ENCODE data around the gene CIT. TPM values are rescaled to one million over a fixed set of nuclear protein-coding genes. Genes with fewer than 3 reads are reported as not detected.

The CIT gene
- total and polyA plus RNA-seq, 10 of the 15 experiments (the other 5 are each of a cell fraction or from before 2014, with no cell fraction given): 1.0 to 38.2 (median 14.9) TPM

- TF ChIP-seq EED (IDR thresholded peaks at IDR 0.05; ENCODE audit: low read depth): no peak
- TF ChIP-seq TBL1XR1 (IDR thresholded peaks at IDR 0.05; ENCODE audit: low read depth, low read length): no peak
- TF ChIP-seq HDGF (IDR thresholded peaks at IDR 0.05): no peak
- H4K20me1 ChIP-seq (ENCODE audit: control insufficient read depth, insufficient read depth): no peaks in the 10 kb centered on the region
- RAD21 ChIA-PET (ENCODE audit: unreplicated experiment): no interaction called here
- H3K9ac ChIP-seq (ENCODE audit: control insufficient read depth, insufficient read depth, low read length): no peak overlapping the region
- H3K4me3 ChIP-seq: no peak overlapping the region
- SMC1A ChIA-PET (ENCODE audit: uncharacterized antibody, unreplicated experiment): no interaction called here
- no peak overlapping the region for H2AFZ ChIP-seq (ENCODE audit: control insufficient read depth, low read depth, low read length)
- POLR2A ChIA-PET: no interaction called here
- H3K9me3 ChIP-seq (replicated peaks; ENCODE audit: control insufficient read depth, insufficient read depth, low read length): no peaks in the 10 kb centered on the region
- in situ Hi-C loops (cut with MboI) (no loop called here), intact Hi-C loops (cut with micrococcal nuclease; ENCODE audit: unreplicated experiment) (no loop called here)
- no peaks in the 10 kb centered on the region for H3K27me3 ChIP-seq (replicated peaks in 1 of 2; ENCODE audit: control insufficient read depth in 2 of 2, insufficient read depth in 2 of 2, low read length in 1 of 2)
- H3K4me2 ChIP-seq (ENCODE audit: control insufficient read depth, insufficient read depth): no peak overlapping the region
- no peak overlapping the region for H3K27ac ChIP-seq (ENCODE audit: control insufficient read depth, insufficient read depth)
- no peak for FAIRE-seq
- no peaks in the 10 kb centered on the region for H3K4me1 ChIP-seq (ENCODE audit: control insufficient read depth, insufficient read depth, low read length)
- BruUV-seq (replicated peaks): no TSS peak
- ATAC-seq: no peak
- no peaks in the 10 kb centered on the region for H3K36me3 ChIP-seq (ENCODE audit: control insufficient read depth in 2 of 2, insufficient read depth in 2 of 2, low read length in 1 of 2)
- CTCF ChIA-PET: interaction anchor here (1.7 to 1.8 kb wide), 2 partner anchors 11 to 165 kb away, joined by 3 to 12 read pairs; no protein-coding TSS in a partner anchor
- 58% methylated on average over 6 of the region's 6 CpGs for WGBS (ENCODE audit: insufficient coverage, insufficient replicate concordance, low lambda C conversion rate, missing lambda C conversion rate)
- no peak for DNase-seq (ENCODE audit: low read depth, low spot score)
- no peaks in the 10 kb centered on the region for H3K79me2 ChIP-seq (ENCODE audit: control insufficient read depth, insufficient read depth, low read length)
Measured at GRCh38 chr12:119913536-119914330, 36.6 kb upstream of the CIT start.

GRCh38 chr12:119911182-119911581, 34.1 kb upstream of the CIT start:
- intact Hi-C loops (cut with micrococcal nuclease; ENCODE audit: unreplicated experiment): no loop called here

More at GRCh38 chr12:119911182-119911581, 34.1 kb upstream of the CIT start:
- no peaks in the 10 kb centered on the region for H3K79me2 ChIP-seq (ENCODE audit: control insufficient read depth, insufficient read depth, low read length)
- no peak overlapping the region for H3K4me2 ChIP-seq (ENCODE audit: control insufficient read depth, insufficient read depth)
- H3K9me3 ChIP-seq (replicated peaks; ENCODE audit: control insufficient read depth, insufficient read depth, low read length): no peaks in the 10 kb centered on the region
- H4K20me1 ChIP-seq (ENCODE audit: control insufficient read depth, insufficient read depth): no peaks in the 10 kb centered on the region
- ChIA-PET POLR2A (interaction anchor here (0.6 kb wide), 1 partner anchor 1987 kb away, joined by 3 read pairs; no protein-coding TSS in a partner anchor), CTCF (interaction anchor here (0.7 to 1.1 kb wide), 2 partner anchors 9 to 91 kb away, joined by 4 read pairs; no protein-coding TSS in a partner anchor), SMC1A (ENCODE audit: uncharacterized antibody, unreplicated experiment) (interaction anchor here (0.6 to 1.0 kb wide), 3 partner anchors 9 to 61 kb away, joined by 3 read pairs; no protein-coding TSS in a partner anchor), RAD21 (ENCODE audit: unreplicated experiment) (no interaction called here)
- BruUV-seq (replicated peaks): no TSS peak
- ATAC-seq (no peak), FAIRE-seq (no peak), DNase-seq (ENCODE audit: low read depth, low spot score) (no peak)
- WGBS (ENCODE audit: insufficient coverage, insufficient replicate concordance, low lambda C conversion rate, missing lambda C conversion rate): 21% methylated on average over 4 of the region's 4 CpGs
- H2AFZ ChIP-seq (ENCODE audit: control insufficient read depth, low read depth, low read length): no peak overlapping the region
- no peaks in the 10 kb centered on the region for H3K4me1 ChIP-seq (ENCODE audit: control insufficient read depth, insufficient read depth, low read length)
- H3K36me3 ChIP-seq (ENCODE audit: control insufficient read depth in 2 of 2, insufficient read depth in 2 of 2, low read length in 1 of 2): no peaks in the 10 kb centered on the region
- H3K27me3 ChIP-seq (replicated peaks in 1 of 2; ENCODE audit: control insufficient read depth in 2 of 2, insufficient read depth in 2 of 2, low read length in 1 of 2): no peaks in the 10 kb centered on the region
- in situ Hi-C loops (cut with MboI): no loop called here
- TF ChIP-seq ASH2L (IDR thresholded peaks at IDR 0.05; ENCODE audit: borderline replicate concordance, low read depth) (no peak), PAX8 (IDR thresholded peaks at IDR 0.05) (no peak), ZNF207 (IDR thresholded peaks at IDR 0.05; ENCODE audit: borderline replicate concordance) (no peak), CREM (IDR thresholded peaks at IDR 0.05; ENCODE audit: low read depth) (no peak), TAF1 (IDR thresholded peaks at IDR 0.05; ENCODE audit: borderline replicate concordance, low read depth, low read length) (no peak), ETV6 (conservative IDR thresholded peaks at IDR 0.05 in 1 of 2, IDR thresholded peaks at IDR 0.05 in 1 of 2; ENCODE audit: borderline replicate concordance in 1 of 2, low read depth in 1 of 2) (no peak), POLR2AphosphoS5 (IDR thresholded peaks at IDR 0.05; ENCODE audit: low read length) (no peak)
- H3K4me3 ChIP-seq: no peak overlapping the region
- H3K9ac ChIP-seq (ENCODE audit: control insufficient read depth, insufficient read depth, low read length): no peak overlapping the region
- no peak overlapping the region for H3K27ac ChIP-seq (ENCODE audit: control insufficient read depth, insufficient read depth)
